Activated CD8-positive, alpha-beta memory T cell treated with anti-CD3 and anti-CD28 coated beads for 36 hours (primary cell): ENCODE data around the gene OR5I1. TPM values are rescaled to one million over a fixed set of nuclear protein-coding genes. Genes with fewer than 3 reads are reported as not detected.
"Not testable (repeated sequence)": the region's sequence is repeated elsewhere in the genome, so short reads cannot be mapped to it uniquely, and the experiment has no call there.

Experiments used
- CTCF ChIA-PET: fragments of 350-600 bp; sonication (Branson Sonifier 250); formaldehyde crosslinking; loops from one replicate; lab custom pipeline; 2021; ENCODE audit warnings: antibody characterized with exemption; lab: Charles Lee
- POLR2A ChIA-PET: fragments of 350-600 bp; sonication (Branson Sonifier 250); formaldehyde crosslinking; loops from one replicate; lab custom pipeline; 2021; ENCODE audit warnings: antibody characterized with exemption; lab: Charles Lee
- total RNA-seq, 2 experiments: library from RNA; stranded (reverse); gene quantifications; one replicate each; pipeline ENCODE4 v1.2.3, GENCODE V29; 2021

Gene OR5I1
- total RNA-seq = not detected

DNA sequence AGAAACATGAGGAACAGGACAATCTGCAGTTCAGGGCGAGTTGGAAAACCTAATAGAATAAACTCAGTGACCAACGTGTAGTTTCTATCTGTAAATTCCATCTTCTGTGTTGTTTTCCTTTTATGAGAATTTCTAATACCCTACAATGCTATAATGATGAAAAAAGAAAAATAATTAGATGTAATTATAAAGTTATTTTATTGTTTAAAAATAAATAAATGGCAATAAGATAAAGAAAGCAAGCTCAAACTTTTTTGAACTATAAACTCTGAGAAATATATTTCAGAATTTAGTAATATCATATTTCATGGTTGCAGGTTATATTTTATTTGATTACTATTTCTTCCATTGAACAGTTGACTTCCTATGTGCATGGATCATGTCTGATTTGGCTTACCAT is at the start of gene OR5I1:
TSS of gene OR5I1 (minus strand) at position 101 of the 400 bp plus-strand sequence. CDS start at position 101, 0 bp downstream.
- POLR2A ChIA-PET = no interaction called here
- CTCF ChIA-PET = no interaction called here

DNA sequence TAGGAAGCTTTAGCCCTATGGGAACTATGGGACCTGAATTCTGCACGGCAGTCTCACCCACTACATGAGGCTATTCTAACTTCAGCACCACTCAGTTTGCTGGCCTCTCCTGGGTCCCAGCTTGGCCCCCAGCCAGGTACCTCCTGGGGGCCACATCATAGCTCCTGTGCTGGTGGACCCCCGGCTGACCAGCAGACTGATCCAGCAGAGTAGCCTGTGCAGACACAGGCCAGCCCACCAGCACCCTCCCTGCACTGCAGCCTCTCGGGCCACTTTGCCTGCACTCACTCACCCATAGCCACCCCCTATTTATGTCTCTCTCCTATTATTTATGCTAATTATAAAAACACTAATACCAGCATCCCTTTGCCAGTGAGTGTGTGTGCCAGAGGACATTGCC is 34.7 kb upstream of the OR5I1 start:
- CTCF ChIA-PET = no interaction called here
- POLR2A ChIA-PET = no interaction called here

DNA sequence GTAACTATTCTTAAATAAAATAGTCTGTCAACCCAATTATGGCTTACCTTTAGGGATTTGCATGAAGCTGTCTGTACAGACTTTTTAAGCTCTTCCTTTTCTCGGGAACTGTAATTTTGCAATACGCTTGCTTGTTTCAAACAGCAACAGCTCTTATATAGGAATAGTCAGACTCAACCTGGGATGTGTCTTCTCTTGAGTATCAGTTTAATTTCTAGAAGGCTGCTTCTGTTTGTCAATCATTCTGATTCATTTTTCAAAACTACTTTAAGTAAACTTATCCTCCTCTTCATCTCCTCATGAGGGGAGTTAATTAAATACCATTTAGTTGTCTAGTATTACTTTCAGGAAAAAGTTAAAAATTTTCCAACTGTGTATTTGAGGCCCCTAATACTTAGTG is 33.6 kb upstream of the OR5I1 start, which contains the start of gene OR10AG1:
TSS of gene OR10AG1 (minus strand) at position 101 of the 400 bp plus-strand sequence. CDS start at position 63, 38 bp downstream.
- ChIA-PET POLR2A (no interaction called here), CTCF (no interaction called here)

DNA sequence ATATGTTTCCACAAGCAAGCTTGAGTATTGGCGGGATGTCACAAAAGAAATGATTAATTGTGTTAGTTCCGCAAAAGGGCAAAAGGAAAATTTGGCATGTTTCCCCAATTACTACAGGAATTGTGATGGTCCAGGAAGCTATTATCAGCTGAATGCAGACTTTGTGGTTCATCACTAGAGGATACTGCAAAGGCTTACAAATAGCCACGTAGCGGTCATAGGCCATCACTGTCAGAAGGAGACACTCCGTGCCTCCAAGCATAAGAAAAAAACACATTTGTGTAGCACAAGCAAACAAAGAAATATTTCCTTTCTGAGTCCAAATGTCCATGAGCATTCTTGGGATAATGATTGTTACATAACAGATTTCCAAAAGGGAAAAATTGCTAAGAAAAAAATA is 31.7 kb upstream of the OR5I1 start:
- CTCF ChIA-PET = no interaction called here

DNA sequence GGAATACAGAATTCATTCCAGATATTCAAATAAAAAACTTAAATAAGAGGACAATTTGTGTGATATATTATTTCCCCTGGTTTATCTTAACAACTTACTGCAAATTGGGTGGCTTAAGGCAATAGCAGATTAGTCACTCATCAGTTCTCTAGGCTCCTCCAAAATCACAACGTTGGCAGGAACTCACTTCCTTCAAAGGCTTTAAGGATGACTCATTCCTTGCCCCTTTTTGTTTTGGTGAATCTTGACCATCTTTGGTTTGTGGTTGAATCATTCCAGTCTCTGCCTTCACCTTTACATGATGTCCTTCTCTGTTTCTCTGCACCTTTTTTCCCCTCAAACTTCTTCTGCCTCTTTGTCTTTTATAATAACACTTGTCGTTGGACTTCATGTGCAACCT is 30.2 kb upstream of the OR5I1 start:
- ChIA-PET POLR2A (no interaction called here), CTCF (no interaction called here)

More for the DNA sequence above, 31.7 kb upstream of the OR5I1 start:
- POLR2A ChIA-PET = no interaction called here

DNA sequence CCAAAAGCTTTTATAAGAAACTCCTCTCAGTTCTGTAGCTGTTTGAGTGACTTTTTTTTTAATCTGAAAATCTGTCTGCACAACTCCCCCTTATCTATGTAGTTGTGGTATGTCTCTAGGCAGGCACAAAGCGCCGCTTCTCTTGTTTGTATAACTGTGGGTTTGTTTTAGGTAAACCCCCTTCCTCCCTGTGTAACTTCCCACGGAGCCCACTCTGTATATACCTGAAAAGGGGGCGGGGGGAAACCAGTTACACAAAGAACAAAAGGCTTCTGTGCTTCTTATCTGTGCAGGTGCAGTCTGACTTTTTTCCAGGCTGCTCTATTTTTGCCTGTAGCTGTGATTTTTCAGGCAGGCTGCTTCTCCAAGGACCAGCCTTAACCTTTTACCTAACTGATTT is 20.3 kb upstream of the OR5I1 start:
- CTCF ChIA-PET = no interaction called here

DNA sequence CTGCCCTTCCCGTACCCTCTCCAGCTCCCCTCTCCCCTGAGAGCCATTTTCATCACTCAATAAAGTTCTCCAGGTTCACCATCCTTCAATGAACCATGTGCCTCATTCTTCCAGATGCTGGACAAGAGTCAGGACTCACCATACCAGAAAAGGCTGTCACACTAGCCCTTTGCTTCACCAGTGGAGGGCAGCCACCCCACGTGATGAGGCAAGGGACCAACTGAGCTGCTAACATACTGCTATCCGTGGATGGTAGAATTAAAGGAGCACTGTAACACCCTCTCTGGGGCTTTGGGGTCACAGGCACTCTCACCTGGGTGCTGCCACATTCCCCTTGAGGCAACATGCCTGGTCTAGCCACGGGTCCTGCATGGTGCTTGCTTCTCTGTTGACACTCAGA is 13.1 kb upstream of the OR5I1 start:
- ChIA-PET POLR2A (no interaction called here), CTCF (no interaction called here)

More for the DNA sequence above, 20.3 kb upstream of the OR5I1 start:
- POLR2A ChIA-PET = no interaction called here

DNA sequence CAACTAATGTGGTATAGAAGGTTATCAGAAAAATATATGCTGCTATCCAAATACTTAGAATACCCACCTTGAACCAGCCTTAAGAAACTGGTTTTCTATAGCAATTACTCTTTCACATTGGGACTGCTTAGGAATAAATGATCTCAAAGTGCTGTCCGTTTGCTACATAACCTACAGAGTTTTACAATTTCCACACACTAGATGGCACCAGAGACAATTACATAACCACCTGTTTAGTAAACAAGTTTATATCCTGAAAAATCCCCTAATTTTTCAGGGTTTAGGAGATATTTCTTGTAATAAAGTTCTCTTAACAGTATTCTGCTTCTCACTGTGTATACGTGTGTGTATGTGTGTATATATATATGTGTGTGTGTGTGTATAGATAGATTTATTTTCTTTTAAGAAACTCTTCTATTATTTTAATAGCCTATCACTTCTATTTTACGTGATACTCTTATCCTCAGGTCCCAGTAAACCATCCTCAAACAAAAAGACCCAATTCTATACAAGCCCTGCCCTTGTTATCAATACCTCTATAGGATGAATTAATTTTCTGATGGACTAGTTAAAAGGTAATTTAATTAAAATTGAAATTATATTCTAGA is 6.7 kb upstream of the OR5I1 start:
- CTCF ChIA-PET = no interaction called here
- POLR2A ChIA-PET = no interaction called here

DNA sequence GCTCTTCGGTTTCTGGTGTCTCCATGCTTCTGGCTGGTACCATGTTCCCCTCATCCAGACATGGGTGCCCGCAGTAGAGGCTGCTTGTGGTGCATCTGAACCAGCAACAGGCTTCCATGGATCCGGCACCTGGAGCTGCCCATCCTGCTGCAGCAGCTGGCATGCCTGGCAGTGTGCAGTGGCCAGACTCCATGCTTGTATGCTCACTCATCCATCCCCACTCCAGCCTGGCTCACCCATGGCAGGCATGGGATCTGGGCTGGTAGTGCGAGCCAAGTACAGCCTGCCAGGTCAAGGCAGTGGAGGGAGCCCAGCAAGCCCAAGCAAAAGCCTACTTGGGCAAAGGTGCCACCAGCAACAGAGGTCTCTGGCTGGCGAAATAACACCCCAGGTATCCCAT is 15.7 kb downstream of the OR5I1 start:
- POLR2A ChIA-PET = no interaction called here
- CTCF ChIA-PET = no interaction called here

DNA sequence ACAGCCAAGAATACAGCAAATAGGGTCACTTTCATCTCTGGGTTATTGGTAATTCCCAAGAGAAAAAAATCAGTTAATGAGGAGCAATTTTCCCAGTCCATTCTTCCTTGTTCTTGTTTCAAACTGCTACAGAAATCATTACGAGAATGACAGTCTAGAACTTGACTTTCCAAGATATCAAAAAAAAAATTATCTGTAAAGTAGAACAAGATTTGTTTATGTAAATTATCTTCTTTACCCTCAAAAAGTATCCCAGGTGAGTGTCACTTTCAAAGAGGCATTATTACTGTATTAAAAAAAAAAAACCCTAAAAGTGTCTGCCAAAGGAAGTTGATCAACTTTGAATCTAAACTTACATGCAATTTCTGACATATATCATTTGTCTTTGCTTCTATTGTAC is 21.7 kb downstream of the OR5I1 start, which contains the start of gene OR5W2:
TSS of gene OR5W2 (minus strand) at position 101 of the 400 bp plus-strand sequence. CDS start at position 101, 0 bp downstream.
- ChIA-PET POLR2A (no interaction called here), CTCF (no interaction called here)

DNA sequence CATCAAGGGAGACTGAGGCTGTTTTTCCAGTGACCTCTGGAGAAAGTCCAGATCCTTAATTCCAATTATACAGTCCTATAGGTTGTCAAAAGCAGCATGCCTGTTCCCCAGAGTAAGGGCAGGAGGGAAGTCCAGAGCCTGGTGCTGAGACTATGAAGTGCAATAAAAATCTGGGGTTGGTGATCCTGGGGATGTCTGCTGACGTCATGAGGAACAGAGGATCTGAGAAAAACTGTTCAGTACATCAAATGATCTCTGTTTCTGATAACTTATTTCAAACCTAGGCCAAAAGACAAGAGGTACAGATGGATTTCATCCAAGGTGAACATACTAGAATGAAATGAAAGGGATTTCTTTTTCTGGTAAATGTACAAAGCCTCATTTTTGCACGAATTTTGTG is 33.9 kb downstream of the OR5I1 start:
- ChIA-PET CTCF (no interaction called here), POLR2A (no interaction called here)

DNA sequence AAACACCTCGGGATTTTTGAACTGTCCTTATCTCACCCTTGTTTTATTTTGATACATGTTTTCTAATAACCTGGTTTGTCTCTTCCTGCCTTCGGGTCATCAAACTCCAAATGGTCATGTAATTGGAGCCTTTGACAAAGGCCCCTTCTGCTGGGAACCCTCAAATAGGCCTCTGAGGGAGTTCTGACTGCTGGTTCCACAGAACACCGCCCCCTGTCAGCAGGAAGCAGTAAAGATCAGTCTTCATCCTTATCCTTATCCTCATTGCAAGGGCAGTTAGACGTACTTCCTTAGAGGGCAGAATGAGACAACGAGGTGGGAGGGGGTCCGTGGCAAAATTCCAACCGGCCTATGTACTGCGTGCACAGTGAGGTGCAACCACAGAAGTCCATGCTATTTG is 41.0 kb downstream of the OR5I1 start:
- ChIA-PET CTCF (no interaction called here), POLR2A (no interaction called here)

DNA sequence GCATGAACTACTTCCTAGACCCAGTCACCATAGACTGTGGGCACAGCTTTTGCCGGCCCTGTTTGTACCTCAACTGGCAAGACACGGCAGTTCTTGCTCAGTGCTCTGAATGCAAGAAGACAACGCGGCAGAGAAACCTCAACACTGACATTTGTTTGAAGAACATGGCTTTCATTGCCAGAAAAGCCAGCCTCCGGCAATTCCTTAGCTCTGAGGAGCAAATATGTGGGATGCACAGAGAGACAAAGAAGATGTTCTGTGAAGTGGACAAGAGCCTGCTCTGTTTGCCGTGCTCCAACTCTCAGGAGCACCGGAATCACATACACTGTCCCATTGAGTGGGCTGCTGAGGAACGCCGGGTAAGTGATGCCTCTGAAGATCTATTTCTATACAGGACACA is 50.7 kb downstream of the OR5I1 start:
- CTCF ChIA-PET, POLR2A ChIA-PET: not testable (repeated sequence)

Other genes starting within 250 kb of the OR5I1 start
- not detected for gene OR5D13, start 163.0 kb downstream of the OR5I1 start, total RNA-seq
- gene OR5D14, start 140.8 kb downstream of the OR5I1 start, total RNA-seq = not detected
- not detected for gene OR5L1, start 125.0 kb downstream of the OR5I1 start, total RNA-seq
- gene OR5D18, start 116.8 kb downstream of the OR5I1 start, total RNA-seq = not detected
- not detected for gene OR5L2, start 109.2 kb downstream of the OR5I1 start, total RNA-seq
- not detected for gene OR5D16, start 97.6 kb downstream of the OR5I1 start, total RNA-seq
- gene TRIM51, start 53.1 kb downstream of the OR5I1 start, total RNA-seq = not detected
- not detected for gene OR5W2, start 21.8 kb downstream of the OR5I1 start, total RNA-seq
- gene OR10AG1, start 33.5 kb upstream of the OR5I1 start, total RNA-seq = not detected
- not detected for gene OR5F1, start 58.2 kb upstream of the OR5I1 start, total RNA-seq
- gene OR5AS1, start 91.3 kb upstream of the OR5I1 start, total RNA-seq = not detected
- gene OR8I2, start 156.9 kb upstream of the OR5I1 start, total RNA-seq = not detected
- not detected for gene OR8H2, start 167.3 kb upstream of the OR5I1 start, total RNA-seq
- gene OR8H3, start 186.0 kb upstream of the OR5I1 start, total RNA-seq = not detected
- not detected for gene OR8J3, start 203.8 kb upstream of the OR5I1 start, total RNA-seq
- not detected for gene OR8K5, start 223.9 kb upstream of the OR5I1 start, total RNA-seq
- not detected for gene OR5J2, start 240.2 kb upstream of the OR5I1 start, total RNA-seq